GM12878 (cell line): ENCODE data around the gene PERM1.

Experiments used
- ATF3 ChIP-seq: IDR thresholded peaks from 2 replicates; pipeline ENCODE4 v1.6.1; 2011; ENCODE audit warnings: low read depth, mild to moderate bottlenecking, low read length, moderate library complexity, borderline replicate concordance; ENCODE audit errors: extremely low read depth
- CBX5 ChIP-seq: sonication (generic); IDR thresholded peaks from 2 replicates; pipeline ENCODE4 v1.6.1; 2016; ENCODE audit warnings: low read depth, moderate library complexity, mild to moderate bottlenecking, inconsistent platforms
- CTCF ChIP-seq, 3 experiments: IDR thresholded peaks in 2 of 3; conservative IDR thresholded peaks in 1 of 3; 2 replicates each; pipeline ENCODE4 v1.5.1; 2011; ENCODE audit warnings: low read depth in 3 of 3, low read length in 3 of 3, mild to moderate bottlenecking in 3 of 3, control low read depth in 2 of 3, moderate library complexity in 2 of 3, inconsistent platforms in 1 of 3, mixed read lengths in 1 of 3; ENCODE audit not compliant: control insufficient read depth in 2 of 3, insufficient read depth in 1 of 3; ENCODE audit errors: extremely low read depth in 1 of 3
- EGR1 ChIP-seq, 2 experiments: IDR thresholded peaks; 1 replicate in 1 of 2; 2 replicates in 1 of 2; pipeline ENCODE4 v1.6.1; 2011 to 2012; ENCODE audit warnings: low read depth in 2 of 2, low read length in 2 of 2, borderline replicate concordance in 1 of 2, mild to moderate bottlenecking in 1 of 2, moderate library complexity in 1 of 2
- ESRRA ChIP-seq: IDR thresholded peaks from 2 replicates; pipeline ENCODE4 v1.6.1; 2012; ENCODE audit warnings: mild to moderate bottlenecking, low read length, improper control_type of control experiment
- EZH2 ChIP-seq: IDR thresholded peaks from 2 replicates; pipeline ENCODE4 v1.6.1; 2012; ENCODE audit warnings: low read depth, mild to moderate bottlenecking, control low read depth, inconsistent platforms, low read length, borderline replicate concordance; ENCODE audit not compliant: control insufficient read depth
- PAX8 ChIP-seq: fragments of 450-650 bp; IDR thresholded peaks from 2 replicates; pipeline ENCODE4 v1.6.1; 2017; ENCODE audit warnings: mild to moderate bottlenecking, moderate library complexity
- POLR2AphosphoS5 ChIP-seq: IDR thresholded peaks from 2 replicates; pipeline ENCODE4 v1.6.1; 2011; ENCODE audit warnings: mild to moderate bottlenecking, low read length, inconsistent platforms
- SREBF1 ChIP-seq: IDR thresholded peaks from 2 replicates; pipeline ENCODE4 v1.6.1; 2012; ENCODE audit warnings: mild to moderate bottlenecking, low read length
- TF ChIP-seq, protein P1 (sequence below): IDR thresholded peaks from 2 replicates; pipeline ENCODE4 v1.6.1; 2012; ENCODE audit warnings: low read depth, low read length, improper control_type of control experiment

- TF ChIP-seq SREBF1 (no peak), EGR1 (IDR thresholded peaks at IDR 0.05; ENCODE audit: borderline replicate concordance in 1 of 2, low read depth in 2 of 2, low read length in 2 of 2) (no peak), POLR2AphosphoS5 (no peak), CTCF (IDR thresholded peaks at IDR 0.05 in 2 of 3, conservative IDR thresholded peaks at IDR 0.05 in 1 of 3; ENCODE audit: control insufficient read depth in 2 of 3, extremely low read depth in 1 of 3, insufficient read depth in 1 of 3, low read depth in 3 of 3, low read length in 3 of 3) (no peak), ESRRA (no peak), CBX5 (no peak), ATF3 (no peak), EZH2 (no peak), PAX8 (no peak)
- TF ChIP-seq, protein P1, sequence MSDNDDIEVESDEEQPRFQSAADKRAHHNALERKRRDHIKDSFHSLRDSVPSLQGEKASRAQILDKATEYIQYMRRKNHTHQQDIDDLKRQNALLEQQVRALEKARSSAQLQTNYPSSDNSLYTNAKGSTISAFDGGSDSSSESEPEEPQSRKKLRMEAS = no peak
Observed at GRCh38 chr1:1023700-1024099, 41.8 kb upstream of the PERM1 start.
